ENCODE results near the gene CORO7. TPM values are rescaled to one million over a fixed set of nuclear protein-coding genes. Genes with fewer than 3 reads are reported as not detected.

Gene CORO7
- total and polyA plus RNA-seq, 4 donors: 15.3 to 60.1 (median 40.7) TPM

- Histone ChIP-seq H3K4me1 (ENCODE audit: control insufficient read depth in 1 of 2, insufficient read depth in 2 of 2, low read length in 2 of 2) (no peaks in the 10 kb centered on the region), H3K27ac (ENCODE audit: low read depth in 1 of 2, low read length in 2 of 2) (no peak overlapping the region), H3K9me3 (ENCODE audit: control insufficient read depth, low read length) (no peaks in the 10 kb centered on the region), H3K27me3 (ENCODE audit: control insufficient read depth in 1 of 2, insufficient read depth in 2 of 2, low read length in 1 of 2) (no peaks in the 10 kb centered on the region), H3K4me3 (ENCODE audit: low read length in 2 of 2) (no peak overlapping the region), H3K36me3 (ENCODE audit: control insufficient read depth in 1 of 2, insufficient read depth in 2 of 2, low read length in 1 of 2) (no peaks in the 10 kb centered on the region)
- ATAC-seq (ENCODE audit: low FRiP score) (no peak), DNase-seq (no peak)
- intact Hi-C loops (cut with DNase I): no loop called here
- 92% methylated on average over 13 of the region's 13 CpGs for WGBS, 2 donors
Observed at GRCh38 chr16:4366016-4366415, 50.4 kb downstream of the CORO7 start.

- Histone ChIP-seq H3K27me3 (ENCODE audit: control insufficient read depth in 1 of 2, insufficient read depth in 2 of 2, low read length in 1 of 2) (no peaks in the 10 kb centered on the region), H3K4me1 (ENCODE audit: control insufficient read depth in 1 of 2, insufficient read depth in 2 of 2, low read length in 2 of 2) (no peaks in the 10 kb centered on the region), H3K9me3 (ENCODE audit: control insufficient read depth, low read length) (no peaks in the 10 kb centered on the region), H3K36me3 (ENCODE audit: control insufficient read depth in 1 of 2, insufficient read depth in 2 of 2, low read length in 1 of 2) (no peaks in the 10 kb centered on the region), H3K27ac (ENCODE audit: low read depth in 1 of 2, low read length in 2 of 2) (no peak overlapping the region), H3K4me3 (ENCODE audit: low read length in 2 of 2) (no peak overlapping the region)
- DNase-seq (no peak), ATAC-seq (ENCODE audit: low FRiP score) (no peak)
- 94 to 95% methylated on average over 11 to 12 of the region's 12 CpGs for WGBS, 2 donors
- intact Hi-C loops (cut with DNase I): no loop called here
Observed at GRCh38 chr16:4365615-4366014, 50.8 kb downstream of the CORO7 start.

- intact Hi-C loops (cut with DNase I): no loop called here
- H3K4me3 ChIP-seq (ENCODE audit: low read length in 2 of 2): no peak overlapping the region
- ATAC-seq (ENCODE audit: low FRiP score): no peak
- H3K36me3 ChIP-seq (ENCODE audit: control insufficient read depth in 1 of 2, insufficient read depth in 2 of 2, low read length in 1 of 2): no peaks in the 10 kb centered on the region
- no peaks in the 10 kb centered on the region for H3K9me3 ChIP-seq (ENCODE audit: control insufficient read depth, low read length)
- no peak overlapping the region for H3K27ac ChIP-seq (ENCODE audit: low read depth in 1 of 2, low read length in 2 of 2)
- H3K27me3 ChIP-seq (ENCODE audit: control insufficient read depth in 1 of 2, insufficient read depth in 2 of 2, low read length in 1 of 2): no peaks in the 10 kb centered on the region
- DNase-seq: no peak
- no peaks in the 10 kb centered on the region for H3K4me1 ChIP-seq (ENCODE audit: control insufficient read depth in 1 of 2, insufficient read depth in 2 of 2, low read length in 2 of 2)
- 95% methylated on average over 8 to 10 of the region's 10 CpGs for WGBS, 2 donors
Observed at GRCh38 chr16:4365014-4365406, 51.4 kb downstream of the CORO7 start.

GRCh38 chr16:4364196-4365013, 52.0 kb downstream of the CORO7 start:
- Histone ChIP-seq H3K4me3 (ENCODE audit: low read length in 2 of 2) (no peak overlapping the region), H3K27me3 (ENCODE audit: control insufficient read depth in 1 of 2, insufficient read depth in 2 of 2, low read length in 1 of 2) (no peaks in the 10 kb centered on the region), H3K9me3 (ENCODE audit: control insufficient read depth, low read length) (no peaks in the 10 kb centered on the region), H3K36me3 (ENCODE audit: control insufficient read depth in 1 of 2, insufficient read depth in 2 of 2, low read length in 1 of 2) (no peaks in the 10 kb centered on the region), H3K4me1 (ENCODE audit: control insufficient read depth in 1 of 2, insufficient read depth in 2 of 2, low read length in 2 of 2) (no peaks in the 10 kb centered on the region), H3K27ac (ENCODE audit: low read depth in 1 of 2, low read length in 2 of 2) (no peak overlapping the region)
- DNase-seq: peak in 1 of 2 donors; percentile 46
- whole genome bisulfite sequencing, 2 donors: 92 to 93% methylated on average over 34 to 37 of the region's 37 CpGs
- no peak for ATAC-seq (ENCODE audit: low FRiP score)
- intact Hi-C loops (cut with DNase I): no loop called here

GRCh38 chr16:4362476-4363135, 53.8 kb downstream of the CORO7 start:
- ATAC-seq (ENCODE audit: low FRiP score) (no peak), DNase-seq (no peak)
- no peaks in the 10 kb centered on the region for H3K27me3 ChIP-seq (ENCODE audit: control insufficient read depth in 1 of 2, insufficient read depth in 2 of 2, low read length in 1 of 2)
- intact Hi-C loops (cut with DNase I): no loop called here
- H3K27ac ChIP-seq (ENCODE audit: low read depth in 1 of 2, low read length in 2 of 2): no peak overlapping the region
- H3K9me3 ChIP-seq (ENCODE audit: control insufficient read depth, low read length): no peaks in the 10 kb centered on the region
- no peaks in the 10 kb centered on the region for H3K4me1 ChIP-seq (ENCODE audit: control insufficient read depth in 1 of 2, insufficient read depth in 2 of 2, low read length in 2 of 2)
- H3K4me3 ChIP-seq (ENCODE audit: low read length in 2 of 2): no peak overlapping the region
- WGBS, 2 donors: 71 to 76% methylated on average over 19 of the region's 19 CpGs
- H3K36me3 ChIP-seq (ENCODE audit: control insufficient read depth in 1 of 2, insufficient read depth in 2 of 2, low read length in 1 of 2): no peaks in the 10 kb centered on the region

GRCh38 chr16:4361944-4362311, 54.5 kb downstream of the CORO7 start:
- Histone ChIP-seq H3K4me1 (ENCODE audit: control insufficient read depth in 1 of 2, insufficient read depth in 2 of 2, low read length in 2 of 2) (no peaks in the 10 kb centered on the region), H3K36me3 (ENCODE audit: control insufficient read depth in 1 of 2, insufficient read depth in 2 of 2, low read length in 1 of 2) (no peaks in the 10 kb centered on the region), H3K9me3 (ENCODE audit: control insufficient read depth, low read length) (no peaks in the 10 kb centered on the region), H3K27me3 (ENCODE audit: control insufficient read depth in 1 of 2, insufficient read depth in 2 of 2, low read length in 1 of 2) (no peaks in the 10 kb centered on the region), H3K4me3 (ENCODE audit: low read length in 2 of 2) (no peak overlapping the region), H3K27ac (ENCODE audit: low read depth in 1 of 2, low read length in 2 of 2) (no peak overlapping the region)
- ATAC-seq (ENCODE audit: low FRiP score) (no peak), DNase-seq (no peak)
- intact Hi-C loops (cut with DNase I): no loop called here
- 89 to 92% methylated on average over 11 to 12 of the region's 12 CpGs for WGBS, 2 donors

- 92 to 95% methylated on average over 24 to 28 of the region's 28 CpGs for WGBS, 2 donors
- intact Hi-C loops (cut with DNase I): no loop called here
- Histone ChIP-seq H3K27ac (ENCODE audit: low read depth in 1 of 2, low read length in 2 of 2) (no peak overlapping the region), H3K4me3 (ENCODE audit: low read length in 2 of 2) (no peak overlapping the region), H3K36me3 (ENCODE audit: control insufficient read depth in 1 of 2, insufficient read depth in 2 of 2, low read length in 1 of 2) (no peaks in the 10 kb centered on the region), H3K4me1 (ENCODE audit: control insufficient read depth in 1 of 2, insufficient read depth in 2 of 2, low read length in 2 of 2) (no peaks in the 10 kb centered on the region), H3K27me3 (ENCODE audit: control insufficient read depth in 1 of 2, insufficient read depth in 2 of 2, low read length in 1 of 2) (no peaks in the 10 kb centered on the region), H3K9me3 (ENCODE audit: control insufficient read depth, low read length) (no peaks in the 10 kb centered on the region)
- ATAC-seq (ENCODE audit: low FRiP score): no peak
- no peak for DNase-seq
Observed at GRCh38 chr16:4361033-4361943, 55.1 kb downstream of the CORO7 start.

- H3K9me3 ChIP-seq (ENCODE audit: control insufficient read depth, low read length): no peaks in the 10 kb centered on the region
- 93 to 94% methylated on average over 6 to 11 of the region's 11 CpGs for WGBS, 2 donors
- no peak overlapping the region for H3K4me3 ChIP-seq (ENCODE audit: low read length in 2 of 2)
- intact Hi-C loops (cut with DNase I): no loop called here
- ATAC-seq (ENCODE audit: low FRiP score): no peak
- no peaks in the 10 kb centered on the region for H3K27me3 ChIP-seq (ENCODE audit: control insufficient read depth in 1 of 2, insufficient read depth in 2 of 2, low read length in 1 of 2)
- no peaks in the 10 kb centered on the region for H3K4me1 ChIP-seq (ENCODE audit: control insufficient read depth in 1 of 2, insufficient read depth in 2 of 2, low read length in 2 of 2)
- DNase-seq: no peak
- no peak overlapping the region for H3K27ac ChIP-seq (ENCODE audit: low read depth in 1 of 2, low read length in 2 of 2)
- H3K36me3 ChIP-seq (ENCODE audit: control insufficient read depth in 1 of 2, insufficient read depth in 2 of 2, low read length in 1 of 2): no peaks in the 10 kb centered on the region
Observed at GRCh38 chr16:4360538-4361021, 55.8 kb downstream of the CORO7 start.
